D721Med (cell line): ENCODE measurements around the gene CPN1.

ENCODE experiments used
- DNase-seq: peaks from one replicate; pipeline ENCODE4 v3.0.0; 2011; ENCODE audit warnings: low spot score; ENCODE audit not compliant: insufficient read length
- FAIRE-seq: peaks from 2 replicates; lab custom pipeline; 2011; peaks lifted over from hg19 to GRCh38; lab: Jason Lieb, UNC
- CTCF ChIP-seq: IDR thresholded peaks from 2 replicates; pipeline ENCODE4 v1.5.1; 2012; ENCODE audit warnings: mild to moderate bottlenecking, control low read depth; ENCODE audit not compliant: insufficient read depth; ENCODE audit errors: missing control alignments

Gene CPN1

GRCh38 chr10:99996671-99997648 lies 84.7 kb downstream of the CPN1 start:
- DNase-seq (no peak), FAIRE-seq (peak; percentile 35)
- TF ChIP-seq CTCF = no peak

GRCh38 chr10:99995713-99996112 lies 86.0 kb downstream of the CPN1 start:
- no peak for TF ChIP-seq CTCF
- no peak for DNase-seq
- FAIRE-seq = no peak

GRCh38 chr10:99995269-99995668 lies 86.4 kb downstream of the CPN1 start:
- no peak for DNase-seq
- TF ChIP-seq CTCF = no peak
- no peak for FAIRE-seq

GRCh38 chr10:99994801-99995200 lies 86.9 kb downstream of the CPN1 start:
- DNase-seq (no peak), FAIRE-seq (no peak)
- no peak for TF ChIP-seq CTCF

GRCh38 chr10:99993701-99994689 lies 87.7 kb downstream of the CPN1 start:
- TF ChIP-seq CTCF = no peak
- peak; percentile 77 for FAIRE-seq
- DNase-seq = no peak
